Keratinocyte (primary cell): ENCODE measurements around the gene MRPL38.

Experiments
- EZH2 ChIP-seq: IDR thresholded peaks from one replicate; pipeline ENCODE4 v1.6.1; 2012; ENCODE audit warnings: inconsistent platforms, mild to moderate bottlenecking, low read length, moderate library complexity
- TF ChIP-seq, protein P1 (sequence below), 3 experiments: IDR thresholded peaks in 1 of 3; conservative IDR thresholded peaks in 1 of 3; optimal IDR thresholded peaks in 1 of 3; 2 replicates in 2 of 3; 3 replicates in 1 of 3; pipeline versions ENCODE3 to v1.5.1; 2011; ENCODE audit warnings: low read length in 3 of 3, mild to moderate bottlenecking in 3 of 3, moderate library complexity in 2 of 3, control low read depth in 1 of 3, inconsistent platforms in 1 of 3; ENCODE audit not compliant: insufficient read depth in 2 of 3; ENCODE audit errors: extremely low read depth in 1 of 3

- TF ChIP-seq, protein P1, sequence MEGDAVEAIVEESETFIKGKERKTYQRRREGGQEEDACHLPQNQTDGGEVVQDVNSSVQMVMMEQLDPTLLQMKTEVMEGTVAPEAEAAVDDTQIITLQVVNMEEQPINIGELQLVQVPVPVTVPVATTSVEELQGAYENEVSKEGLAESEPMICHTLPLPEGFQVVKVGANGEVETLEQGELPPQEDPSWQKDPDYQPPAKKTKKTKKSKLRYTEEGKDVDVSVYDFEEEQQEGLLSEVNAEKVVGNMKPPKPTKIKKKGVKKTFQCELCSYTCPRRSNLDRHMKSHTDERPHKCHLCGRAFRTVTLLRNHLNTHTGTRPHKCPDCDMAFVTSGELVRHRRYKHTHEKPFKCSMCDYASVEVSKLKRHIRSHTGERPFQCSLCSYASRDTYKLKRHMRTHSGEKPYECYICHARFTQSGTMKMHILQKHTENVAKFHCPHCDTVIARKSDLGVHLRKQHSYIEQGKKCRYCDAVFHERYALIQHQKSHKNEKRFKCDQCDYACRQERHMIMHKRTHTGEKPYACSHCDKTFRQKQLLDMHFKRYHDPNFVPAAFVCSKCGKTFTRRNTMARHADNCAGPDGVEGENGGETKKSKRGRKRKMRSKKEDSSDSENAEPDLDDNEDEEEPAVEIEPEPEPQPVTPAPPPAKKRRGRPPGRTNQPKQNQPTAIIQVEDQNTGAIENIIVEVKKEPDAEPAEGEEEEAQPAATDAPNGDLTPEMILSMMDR (optimal IDR thresholded peaks at IDR 0.05 in 1 of 3, IDR thresholded peaks at IDR 0.05 in 1 of 3, conservative IDR thresholded peaks at IDR 0.05 in 1 of 3; ENCODE audit: extremely low read depth in 1 of 3, insufficient read depth in 2 of 3, low read length in 3 of 3): no peak
- TF ChIP-seq EZH2: no peak
These were observed 12.0 kb downstream of the MRPL38 start for GRCh38 chr17:75892556-75893224.
